Osteoblast (primary cell): ENCODE measurements around the gene OMG. TPM values are rescaled to one million over a fixed set of nuclear protein-coding genes. Genes with fewer than 3 reads are reported as not detected.

ENCODE experiments used
- DNase-seq: peaks from one replicate; pipeline ENCODE4 v3.0.0; 2011; ENCODE audit warnings: low spot score, mixed read lengths; ENCODE audit not compliant: insufficient read length; ENCODE audit errors: missing footprints
- H2AFZ ChIP-seq: 2 replicates; pipeline ENCODE4 v1.6.0; 2011; ENCODE audit warnings: mild to moderate bottlenecking, low read length
- H3K27ac ChIP-seq: 2 replicates; pipeline ENCODE4 v1.5.1; 2011; ENCODE audit warnings: mild to moderate bottlenecking, low read depth, low read length, moderate library complexity
- H3K27me3 ChIP-seq: 2 replicates; pipeline ENCODE4 v1.6.0; 2012; ENCODE audit warnings: mild to moderate bottlenecking, control low read depth, inconsistent platforms, low read length, moderate library complexity; ENCODE audit not compliant: insufficient read depth
- H3K36me3 ChIP-seq: 2 replicates; pipeline ENCODE4 v1.5.1; 2011; ENCODE audit warnings: mild to moderate bottlenecking, low read length, control low read depth, moderate library complexity; ENCODE audit not compliant: insufficient read depth
- H3K4me1 ChIP-seq: 2 replicates; pipeline ENCODE4 v1.5.1; 2011; ENCODE audit warnings: mild to moderate bottlenecking, low read length, control low read depth, moderate library complexity; ENCODE audit not compliant: insufficient read depth
- H3K4me2 ChIP-seq: 2 replicates; pipeline ENCODE4 v1.6.0; 2011; ENCODE audit warnings: mild to moderate bottlenecking, low read length; ENCODE audit not compliant: insufficient read depth
- H3K4me3 ChIP-seq: fragments of 200-600 bp; sonication (generic); 3 replicates; pipeline ENCODE4 v1.5.1; 2012; ENCODE audit warnings: mild to moderate bottlenecking, low read length, inconsistent platforms; ENCODE audit not compliant: insufficient read depth
- H3K79me2 ChIP-seq: 2 replicates; pipeline ENCODE4 v1.6.0; 2012; ENCODE audit warnings: mild to moderate bottlenecking, low read length, control low read depth, inconsistent platforms; ENCODE audit not compliant: insufficient read depth
- H3K9me3 ChIP-seq: 2 replicates; pipeline ENCODE4 v1.5.1; 2011; ENCODE audit warnings: low read depth, low read length, control low read depth
- H4K20me1 ChIP-seq: 2 replicates; pipeline ENCODE4 v1.6.0; 2012; ENCODE audit warnings: mild to moderate bottlenecking, low read length, control low read depth; ENCODE audit not compliant: insufficient read depth
- CTCF ChIP-seq: IDR thresholded peaks from 2 replicates; pipeline ENCODE4 v1.5.1; 2011; ENCODE audit warnings: mild to moderate bottlenecking, low read depth, low read length, moderate library complexity; ENCODE audit errors: extremely low read depth
- total RNA-seq: library from RNA; depleted of rRNA; stranded (reverse); fragments of >200 nt; gene quantifications from 2 replicates; pipeline ENCODE4 v1.2.3, GENCODE V29; 2012

The OMG gene
- total RNA-seq, 1 donor, result 0.72 TPM

- Histone ChIP-seq H3K36me3 (peaks cover under 1% of the 10 kb centered on the region), H4K20me1 (no peaks in the 10 kb centered on the region), H3K9me3 (no peaks in the 10 kb centered on the region), H3K27ac (no peak overlapping the region), H3K4me2 (no peak overlapping the region), H3K27me3 (no peaks in the 10 kb centered on the region), H3K4me1 (peaks cover 36% of the 10 kb centered on the region), H3K4me3 (no peak overlapping the region), H3K79me2 (no peaks in the 10 kb centered on the region), H2AFZ (no peak overlapping the region)
- DNase-seq, result no peak
- no peak for TF ChIP-seq CTCF
Measured at GRCh38 chr17:31252741-31253140, 44.3 kb downstream of the OMG start.

GRCh38 chr17:31251970-31252328 lies 45.1 kb downstream of the OMG start:
- DNase-seq, result no peak
- Histone ChIP-seq H3K79me2 (no peaks in the 10 kb centered on the region), H3K4me3 (no peak overlapping the region), H3K36me3 (peaks cover 6% of the 10 kb centered on the region), H2AFZ (no peak overlapping the region), H3K27ac (no peak overlapping the region), H3K4me2 (no peak overlapping the region), H3K27me3 (no peaks in the 10 kb centered on the region), H3K9me3 (no peaks in the 10 kb centered on the region), H4K20me1 (no peaks in the 10 kb centered on the region), H3K4me1 (peaks cover 36% of the 10 kb centered on the region)
- no peak for TF ChIP-seq CTCF

- H2AFZ ChIP-seq, result no peak overlapping the region
- peak; percentile 50 for DNase-seq
- peak overlapping the region; percentile 68 for H3K27ac ChIP-seq
- H3K4me2 ChIP-seq, result peak overlapping the region; percentile 11
- no peak for TF ChIP-seq CTCF
- no peaks in the 10 kb centered on the region for H3K79me2 ChIP-seq
- H4K20me1 ChIP-seq, result no peaks in the 10 kb centered on the region
- H3K4me3 ChIP-seq, result no peak overlapping the region
- peaks cover 36% of the 10 kb centered on the region for H3K4me1 ChIP-seq
- peaks cover 6% of the 10 kb centered on the region for H3K36me3 ChIP-seq
- no peaks in the 10 kb centered on the region for H3K9me3 ChIP-seq
- H3K27me3 ChIP-seq, result no peaks in the 10 kb centered on the region
Measured at GRCh38 chr17:31251105-31251969, 45.7 kb downstream of the OMG start.

GRCh38 chr17:31250229-31250628 lies 46.8 kb downstream of the OMG start:
- TF ChIP-seq CTCF, result no peak
- H3K27ac ChIP-seq, result peak overlapping the region; percentile 68
- DNase-seq, result no peak
- H3K4me3 ChIP-seq, result no peak overlapping the region
- H3K4me1 ChIP-seq, result peaks cover 36% of the 10 kb centered on the region
- peaks cover 13% of the 10 kb centered on the region for H3K36me3 ChIP-seq
- no peaks in the 10 kb centered on the region for H3K27me3 ChIP-seq
- H3K79me2 ChIP-seq, result no peaks in the 10 kb centered on the region
- H3K9me3 ChIP-seq, result no peaks in the 10 kb centered on the region
- no peaks in the 10 kb centered on the region for H4K20me1 ChIP-seq
- H3K4me2 ChIP-seq, result no peak overlapping the region
- no peak overlapping the region for H2AFZ ChIP-seq
